MM.1S (cell line): ENCODE measurements around the gene PBX4.

ENCODE experiments used
- DNase-seq: peaks from one replicate; pipeline ENCODE4 v3.0.0-alpha.2; 2015
- H2AFZ ChIP-seq: fragments of 300-600 bp; sonication (generic); 2 replicates; pipeline ENCODE4 v1.6.0; 2016; ENCODE audit warnings: antibody characterized with exemption, low read length
- H3F3A ChIP-seq: fragments of 300-600 bp; sonication (generic); 2 replicates; pipeline ENCODE4 v1.6.1; 2016; ENCODE audit warnings: mild to moderate bottlenecking, antibody characterized with exemption, low read length, moderate library complexity, mixed read lengths; ENCODE audit not compliant: insufficient read depth
- H3K27ac ChIP-seq: fragments of 300-600 bp; sonication (generic); 2 replicates; pipeline ENCODE4 v1.5.1; 2016; ENCODE audit warnings: mild to moderate bottlenecking, low read length
- H3K27me3 ChIP-seq: fragments of 300-600 bp; sonication (generic); replicated peaks from 2 replicates; pipeline ENCODE4 v1.6.0; 2016; ENCODE audit warnings: low read length; ENCODE audit not compliant: insufficient read depth
- H3K36me3 ChIP-seq: fragments of 300-600 bp; sonication (generic); replicated peaks from 2 replicates; pipeline ENCODE4 v1.6.1; 2016; ENCODE audit warnings: mild to moderate bottlenecking, low read length, mixed read lengths; ENCODE audit not compliant: insufficient read depth
- H3K4me1 ChIP-seq: fragments of 300-600 bp; sonication (generic); 2 replicates; pipeline ENCODE4 v1.6.1; 2016; ENCODE audit warnings: low read length, mixed read lengths
- H3K4me2 ChIP-seq: fragments of 300-600 bp; sonication (generic); 2 replicates; pipeline ENCODE4 v1.6.0; 2016; ENCODE audit warnings: low read depth, low read length
- H3K4me3 ChIP-seq: fragments of 300-600 bp; sonication (generic); 2 replicates; pipeline ENCODE4 v1.5.1; 2016; ENCODE audit warnings: low read length, mixed read lengths
- H3K79me2 ChIP-seq: fragments of 300-600 bp; sonication (generic); 2 replicates; pipeline ENCODE4 v1.6.1; 2016; ENCODE audit warnings: mixed run types, low read length, mixed read lengths
- H3K9ac ChIP-seq: fragments of 300-600 bp; sonication (generic); 2 replicates; pipeline ENCODE4 v1.6.1; 2016; ENCODE audit warnings: low read length, mixed read lengths
- H3K9me2 ChIP-seq: fragments of 300-600 bp; sonication (generic); replicated peaks from 2 replicates; pipeline ENCODE4 v1.6.1; 2016; ENCODE audit warnings: mild to moderate bottlenecking, low read length, mixed read lengths; ENCODE audit not compliant: insufficient read depth
- H3K9me3 ChIP-seq: fragments of 300-600 bp; sonication (generic); replicated peaks from 2 replicates; pipeline ENCODE4 v1.6.1; 2016; ENCODE audit warnings: mild to moderate bottlenecking, low read length, mixed read lengths; ENCODE audit not compliant: insufficient read depth
- H4K20me1 ChIP-seq: fragments of 300-600 bp; sonication (generic); 2 replicates; pipeline ENCODE4 v1.6.1; 2016; ENCODE audit warnings: mild to moderate bottlenecking, low read length, moderate library complexity, mixed read lengths; ENCODE audit not compliant: insufficient read depth
- EZH2 ChIP-seq: fragments of 300-600 bp; sonication (generic); optimal IDR thresholded peaks from 2 replicates; pipeline ENCODE3; 2017; ENCODE audit warnings: low read depth, mild to moderate bottlenecking, antibody characterized with exemption, low read length, mixed read lengths
- EZH2phosphoT487 ChIP-seq: fragments of 300-600 bp; sonication (generic); IDR thresholded peaks from 2 replicates; pipeline ENCODE4 v1.6.1; 2018; ENCODE audit warnings: antibody characterized with exemption, low read length
- TF ChIP-seq, protein P1 (sequence below): fragments of 300-600 bp; sonication (generic); IDR thresholded peaks from 2 replicates; pipeline ENCODE4 v1.5.1; 2016; ENCODE audit warnings: antibody characterized with exemption, low read length, mixed read lengths

PBX4 gene

DNA sequence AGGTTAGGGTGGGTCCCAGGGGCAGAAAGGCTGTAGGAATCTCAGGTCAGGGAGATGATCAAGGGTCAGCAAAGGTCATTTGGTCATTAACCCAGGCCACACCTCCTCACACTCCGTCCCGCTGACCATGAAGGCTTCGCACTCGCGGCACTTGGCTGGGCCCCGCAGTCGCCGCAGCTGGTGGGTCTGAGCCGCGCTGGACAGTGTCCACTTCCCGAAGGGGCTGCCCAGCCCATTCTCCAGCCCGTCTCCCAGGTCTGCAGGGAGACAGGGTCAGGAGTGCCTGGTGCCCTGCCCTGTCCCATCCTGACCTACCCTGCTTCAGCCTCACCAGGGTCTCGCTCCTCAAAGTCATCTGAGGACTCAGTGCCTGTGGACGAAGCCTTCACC is 16.8 kb upstream of the PBX4 start:
- H3K27ac ChIP-seq: no peak overlapping the region
- no peaks in the 10 kb centered on the region for H3K79me2 ChIP-seq
- no peaks in the 10 kb centered on the region for H3F3A ChIP-seq
- no peak overlapping the region for H3K4me2 ChIP-seq
- H3K4me3 ChIP-seq: no peak overlapping the region
- H3K27me3 ChIP-seq: no peaks in the 10 kb centered on the region
- H3K4me1 ChIP-seq: no peaks in the 10 kb centered on the region
- DNase-seq: no peak
- no peaks in the 10 kb centered on the region for H4K20me1 ChIP-seq
- H3K9me3 ChIP-seq: no peaks in the 10 kb centered on the region
- TF ChIP-seq EZH2phosphoT487: no peak
- no peak for TF ChIP-seq EZH2
- TF ChIP-seq, protein P1, sequence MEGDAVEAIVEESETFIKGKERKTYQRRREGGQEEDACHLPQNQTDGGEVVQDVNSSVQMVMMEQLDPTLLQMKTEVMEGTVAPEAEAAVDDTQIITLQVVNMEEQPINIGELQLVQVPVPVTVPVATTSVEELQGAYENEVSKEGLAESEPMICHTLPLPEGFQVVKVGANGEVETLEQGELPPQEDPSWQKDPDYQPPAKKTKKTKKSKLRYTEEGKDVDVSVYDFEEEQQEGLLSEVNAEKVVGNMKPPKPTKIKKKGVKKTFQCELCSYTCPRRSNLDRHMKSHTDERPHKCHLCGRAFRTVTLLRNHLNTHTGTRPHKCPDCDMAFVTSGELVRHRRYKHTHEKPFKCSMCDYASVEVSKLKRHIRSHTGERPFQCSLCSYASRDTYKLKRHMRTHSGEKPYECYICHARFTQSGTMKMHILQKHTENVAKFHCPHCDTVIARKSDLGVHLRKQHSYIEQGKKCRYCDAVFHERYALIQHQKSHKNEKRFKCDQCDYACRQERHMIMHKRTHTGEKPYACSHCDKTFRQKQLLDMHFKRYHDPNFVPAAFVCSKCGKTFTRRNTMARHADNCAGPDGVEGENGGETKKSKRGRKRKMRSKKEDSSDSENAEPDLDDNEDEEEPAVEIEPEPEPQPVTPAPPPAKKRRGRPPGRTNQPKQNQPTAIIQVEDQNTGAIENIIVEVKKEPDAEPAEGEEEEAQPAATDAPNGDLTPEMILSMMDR: no peak
- H3K9me2 ChIP-seq: no peaks in the 10 kb centered on the region
- no peaks in the 10 kb centered on the region for H3K36me3 ChIP-seq
- no peak overlapping the region for H3K9ac ChIP-seq
- H2AFZ ChIP-seq: no peak overlapping the region

DNA sequence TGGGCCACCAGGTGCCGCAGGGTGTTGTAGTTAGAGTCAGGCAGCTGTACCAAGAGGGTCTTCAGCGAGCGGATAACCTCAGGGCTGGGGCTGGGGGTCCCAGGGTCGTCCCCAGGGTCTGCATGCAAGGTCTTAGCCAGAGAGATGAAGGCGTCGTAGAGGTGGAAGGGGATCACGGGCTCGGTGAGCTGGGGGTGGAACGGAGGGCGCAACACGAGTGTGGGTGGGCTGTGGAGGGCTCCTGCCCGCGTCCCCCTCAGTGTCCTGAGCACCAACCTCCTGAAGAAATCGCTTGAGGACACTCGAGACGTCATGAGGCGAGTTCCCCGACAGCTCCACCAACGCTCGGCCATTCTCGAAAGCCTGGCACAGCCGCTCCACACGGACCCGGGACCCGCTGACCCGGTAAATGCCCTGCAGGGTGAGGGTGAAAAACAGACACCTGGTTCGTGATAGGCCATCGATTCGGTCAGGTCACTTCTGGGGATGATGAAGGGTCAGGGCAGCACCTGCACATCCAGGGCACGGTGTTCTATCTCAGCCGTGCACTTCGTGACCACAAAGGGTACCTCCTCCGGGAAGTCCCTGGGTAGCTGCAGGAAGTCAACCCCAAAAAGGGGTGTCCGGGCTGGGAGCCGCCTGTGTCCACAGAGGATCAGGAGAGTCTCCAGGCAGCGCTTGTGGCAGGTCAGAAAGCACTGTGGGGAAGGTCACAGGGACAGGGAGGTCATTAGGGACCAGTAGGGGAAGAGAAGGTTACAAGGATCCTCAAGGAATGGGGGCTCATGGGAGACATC is 16.2 kb upstream of the PBX4 start:
- Histone ChIP-seq H3K4me2 (no peak overlapping the region), H3K9me3 (no peaks in the 10 kb centered on the region), H3K79me2 (no peaks in the 10 kb centered on the region), H3K27me3 (no peaks in the 10 kb centered on the region), H3K9ac (no peak overlapping the region), H3K9me2 (no peaks in the 10 kb centered on the region), H3K4me3 (no peak overlapping the region), H3F3A (no peaks in the 10 kb centered on the region), H3K27ac (no peak overlapping the region), H4K20me1 (no peaks in the 10 kb centered on the region), H2AFZ (no peak overlapping the region), H3K36me3 (no peaks in the 10 kb centered on the region), H3K4me1 (no peaks in the 10 kb centered on the region)
- no peak for TF ChIP-seq EZH2
- TF ChIP-seq EZH2phosphoT487: no peak
- TF ChIP-seq, protein P1: no peak
- DNase-seq: no peak

DNA sequence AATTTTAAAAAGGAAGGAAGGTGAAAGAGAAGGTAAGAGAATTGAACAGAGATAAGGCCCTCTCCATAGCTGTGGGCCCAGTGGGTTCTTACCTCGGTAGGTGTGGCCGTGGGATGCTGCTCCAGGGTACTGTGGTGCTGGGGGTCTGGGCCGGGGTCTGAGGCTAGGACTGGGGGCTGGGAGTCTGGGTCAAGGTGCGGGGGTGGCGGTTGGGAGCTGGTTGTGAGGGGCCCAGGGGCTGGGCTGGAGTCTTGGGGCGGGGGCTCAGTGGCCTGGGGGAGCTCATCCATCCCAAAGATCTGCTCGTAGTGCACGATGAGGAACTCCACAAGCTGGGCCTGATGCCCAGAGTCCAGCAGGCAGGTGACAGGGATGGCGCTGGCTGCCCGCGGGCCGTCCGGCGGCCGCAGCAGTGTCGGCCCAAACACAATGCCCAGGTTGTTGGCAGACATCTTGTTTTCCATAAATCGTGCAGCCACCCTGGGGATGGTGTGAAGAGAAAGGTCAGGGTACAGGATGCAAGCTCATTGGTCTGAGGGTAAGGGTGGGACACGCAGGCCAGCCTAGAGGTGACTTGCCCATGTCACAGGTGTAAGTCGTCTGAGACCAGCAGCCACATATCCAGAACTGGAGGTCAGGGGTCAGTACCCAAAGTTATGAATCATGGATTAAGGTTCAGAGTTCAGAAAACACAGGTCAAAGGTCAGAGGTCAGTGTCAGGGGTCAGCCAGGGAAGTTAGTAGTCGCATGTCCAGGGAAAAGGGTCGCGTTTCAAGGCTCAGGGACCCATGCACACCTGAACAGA is 15.4 kb upstream of the PBX4 start:
- Histone ChIP-seq H3K9me2 (no peaks in the 10 kb centered on the region), H3K27ac (no peak overlapping the region), H3K4me1 (no peaks in the 10 kb centered on the region), H3K27me3 (no peaks in the 10 kb centered on the region), H3K9me3 (no peaks in the 10 kb centered on the region), H4K20me1 (no peaks in the 10 kb centered on the region), H3K4me3 (no peak overlapping the region), H3K79me2 (no peaks in the 10 kb centered on the region), H3K36me3 (no peaks in the 10 kb centered on the region), H3F3A (no peaks in the 10 kb centered on the region), H3K4me2 (no peak overlapping the region), H2AFZ (no peak overlapping the region), H3K9ac (no peak overlapping the region)
- DNase-seq: no peak
- TF ChIP-seq EZH2phosphoT487 (no peak), EZH2 (no peak)
- TF ChIP-seq, protein P1: no peak
